WTC11 (cell line): ENCODE data around the gene GABPB1. TPM values are rescaled to one million over a fixed set of nuclear protein-coding genes. Genes with fewer than 3 reads are reported as not detected.

Experiments
- ATAC-seq: fragments of 200-7000 bp; cut with Tn5 transposase; 2 replicates; pipeline ENCODE4 v1.10.0; 2021; ENCODE audit warnings: mild to moderate bottlenecking, moderate library complexity
- CTCF ChIA-PET: fragments of 300-600 bp; sonication (Branson Sonifier 250); formaldehyde crosslinking; loops from one replicate; lab custom pipeline; 2021; ENCODE audit warnings: antibody characterized with exemption; lab: Charles Lee
- POLR2A ChIA-PET: fragments of 350-600 bp; sonication (Branson Sonifier 250); formaldehyde crosslinking; loops from one replicate; lab custom pipeline; 2021; ENCODE audit warnings: antibody characterized with exemption; lab: Charles Lee
- DNase-seq: peaks from one replicate; pipeline ENCODE4 v3.0.0; 2021; ENCODE audit warnings: low spot score
- H3K27ac Mint-ChIP-seq: 2 replicates; pipeline ENCODE4 v1.8.0; 2021; ENCODE audit warnings: mixed read lengths
- H3K27me3 Mint-ChIP-seq: 2 replicates; pipeline ENCODE4 v1.8.0; 2021; ENCODE audit warnings: low read depth, mild to moderate bottlenecking, moderate library complexity, mixed read lengths
- H3K36me3 Mint-ChIP-seq: 2 replicates; pipeline ENCODE4 v1.8.0; 2021; ENCODE audit warnings: mixed read lengths
- H3K4me1 Mint-ChIP-seq: 2 replicates; pipeline ENCODE4 v1.8.0; 2022; ENCODE audit warnings: mixed read lengths
- H3K4me3 Mint-ChIP-seq: 2 replicates; pipeline ENCODE4 v1.8.0; 2021; ENCODE audit warnings: mild to moderate bottlenecking, moderate library complexity, mixed read lengths
- H3K9me3 Mint-ChIP-seq: 2 replicates; pipeline ENCODE4 v1.8.0; 2021; ENCODE audit warnings: mixed read lengths
- ATF1 ChIP-seq: sonication (generic); formaldehyde crosslinking; IDR thresholded peaks from 2 replicates; pipeline ENCODE4 v1.8.1; 2023; ENCODE audit warnings: mild to moderate bottlenecking, moderate library complexity, missing genetic modification reagents
- E2F4 ChIP-seq: sonication (generic); formaldehyde crosslinking; IDR thresholded peaks from 2 replicates; pipeline ENCODE4 v1.8.1; 2022; ENCODE audit warnings: low read depth, mild to moderate bottlenecking, moderate library complexity, missing genetic modification reagents, borderline replicate concordance
- ETV6 ChIP-seq: sonication (generic); formaldehyde crosslinking; IDR thresholded peaks from 2 replicates; pipeline ENCODE4 v1.8.1; 2022; ENCODE audit warnings: mild to moderate bottlenecking, missing genetic modification reagents
- FOXP1 ChIP-seq: sonication (generic); formaldehyde crosslinking; IDR thresholded peaks from 2 replicates; pipeline ENCODE4 v1.8.0; 2022; ENCODE audit warnings: missing genetic modification reagents, mild to moderate bottlenecking, moderate library complexity, borderline replicate concordance
- FOXP4 ChIP-seq: sonication (generic); formaldehyde crosslinking; IDR thresholded peaks from 2 replicates; pipeline ENCODE4 v1.8.0; 2022; ENCODE audit warnings: mild to moderate bottlenecking, missing genetic modification reagents
- GRHL2 ChIP-seq: fragments of 250-450 bp; sonication (Bioruptor Pico); IDR thresholded peaks from 2 replicates; pipeline ENCODE4 v1.8.0; 2022; ENCODE audit warnings: mild to moderate bottlenecking, moderate library complexity; ENCODE audit not compliant: insufficient replicate concordance, severe bottlenecking
- IRF1 ChIP-seq: sonication (generic); formaldehyde crosslinking; IDR thresholded peaks from 2 replicates; pipeline ENCODE4 v1.8.0; 2023; ENCODE audit warnings: missing genetic modification reagents
- JUN ChIP-seq: sonication (generic); formaldehyde crosslinking; IDR thresholded peaks from 2 replicates; pipeline ENCODE4 v1.8.0; 2023; ENCODE audit warnings: mild to moderate bottlenecking, missing genetic modification reagents
- KAT7 ChIP-seq: sonication (generic); formaldehyde crosslinking; IDR thresholded peaks from 2 replicates; pipeline ENCODE4 v1.8.1; 2023; ENCODE audit warnings: missing genetic modification reagents, mild to moderate bottlenecking, borderline replicate concordance
- MAX ChIP-seq: sonication (generic); formaldehyde crosslinking; IDR thresholded peaks from 2 replicates; pipeline ENCODE4 v1.8.0; 2022; ENCODE audit warnings: mild to moderate bottlenecking, missing genetic modification reagents
- NFATC4 ChIP-seq: fragments of 250-450 bp; sonication (Bioruptor Pico); IDR thresholded peaks from 2 replicates; pipeline ENCODE4 v1.9.0; 2021; ENCODE audit warnings: mild to moderate bottlenecking
- OVOL2 ChIP-seq: fragments of 250-450 bp; sonication (Bioruptor Pico); IDR thresholded peaks from 2 replicates; pipeline ENCODE4 v1.9.0; 2021; ENCODE audit warnings: mild to moderate bottlenecking, borderline replicate concordance
- SOX15 ChIP-seq: fragments of 250-450 bp; sonication (Bioruptor Pico); IDR thresholded peaks from 2 replicates; pipeline ENCODE4 v1.9.0; 2021; ENCODE audit warnings: mild to moderate bottlenecking
- USF1 ChIP-seq: sonication (generic); formaldehyde crosslinking; IDR thresholded peaks from 2 replicates; pipeline ENCODE4 v1.8.0; 2022; ENCODE audit warnings: mild to moderate bottlenecking, missing genetic modification reagents
- ZMAT4 ChIP-seq: fragments of 250-450 bp; sonication (Bioruptor Pico); IDR thresholded peaks from 2 replicates; pipeline ENCODE4 v1.9.0; 2021; ENCODE audit warnings: mild to moderate bottlenecking
- ZNF232 ChIP-seq: sonication (generic); formaldehyde crosslinking; IDR thresholded peaks from 2 replicates; pipeline ENCODE4 v1.8.0; 2022; ENCODE audit warnings: mild to moderate bottlenecking, missing genetic modification reagents
- ZNF263 ChIP-seq: sonication (generic); formaldehyde crosslinking; IDR thresholded peaks from 2 replicates; pipeline ENCODE4 v1.8.1; 2022; ENCODE audit warnings: low read depth, mild to moderate bottlenecking, moderate library complexity, missing genetic modification reagents
- ZNF396 ChIP-seq: fragments of 250-450 bp; sonication (Bioruptor Pico); IDR thresholded peaks from 2 replicates; pipeline ENCODE4 v1.8.0; 2021; ENCODE audit warnings: mild to moderate bottlenecking, moderate library complexity, borderline replicate concordance
- total RNA-seq: library from RNA; stranded (reverse); gene quantifications from 3 replicates; pipeline ENCODE4 v1.2.3, GENCODE V29; 2021

GABPB1 gene
- total RNA-seq, 1 experiment from 2014 or later, result 28.9 TPM

- TF ChIP-seq USF1 (no peak), ZNF232 (CRISPR knock-in tag) (no peak), ETV6 (CRISPR knock-in tag) (no peak), GRHL2 (no peak), MAX (CRISPR knock-in tag) (no peak), E2F4 (CRISPR knock-in tag) (no peak), IRF1 (no peak), FOXP1 (CRISPR knock-in tag) (no peak)
Observed at GRCh38 chr15:50234764-50235163, 120.2 kb downstream of the GABPB1 start (continued).

GRCh38 chr15:50233192-50233736 lies 121.7 kb downstream of the GABPB1 start:
- CTCF ChIA-PET, result no interaction called here
- no peak for TF ChIP-seq ZNF396 (CRISPR knock-in tag)
- TF ChIP-seq ZNF263 (CRISPR knock-in tag), result no peak
- TF ChIP-seq, all 79 proteins: peak for 0
- POLR2A ChIA-PET, result interaction anchor here (0.6 kb wide), 1 partner anchor 107 kb away, joined by 4 read pairs; no protein-coding TSS in a partner anchor
- Mint-ChIP-seq H3K9me3 (no peaks in the 10 kb centered on the region), H3K36me3 (peaks cover 3% of the 10 kb centered on the region; the same call in 1 of the 2 replicates), H3K4me1 (no peaks in the 10 kb centered on the region), H3K4me3 (no peak overlapping the region), H3K27ac (no peak overlapping the region), H3K27me3 (no peaks in the 10 kb centered on the region)
- ATAC-seq, result no peak
- DNase-seq, result no peak

GRCh38 chr15:50232791-50233190 lies 122.2 kb downstream of the GABPB1 start:
- Mint-ChIP-seq H3K27ac (no peak overlapping the region), H3K36me3 (peaks cover 3% of the 10 kb centered on the region; the same call in 1 of the 2 replicates)
- POLR2A ChIA-PET, result interaction anchor here (0.6 kb wide), 1 partner anchor 107 kb away, joined by 4 read pairs; no protein-coding TSS in a partner anchor
- DNase-seq (no peak), ATAC-seq (no peak)
- TF ChIP-seq JUN (CRISPR knock-in tag), result no peak
- TF ChIP-seq ATF1 (CRISPR knock-in tag), result no peak
- no peak for TF ChIP-seq NFATC4 (CRISPR knock-in tag)
- no peak for TF ChIP-seq KAT7 (CRISPR knock-in tag)
- TF ChIP-seq FOXP4, result no peak
- no peak for TF ChIP-seq ZMAT4 (CRISPR knock-in tag)
- TF ChIP-seq OVOL2 (CRISPR knock-in tag), result no peak
- TF ChIP-seq SOX15 (CRISPR knock-in tag), result no peak
- TF ChIP-seq, all 79 proteins: peak for 0
- Mint-ChIP-seq H3K9me3 (no peaks in the 10 kb centered on the region), H3K4me3 (no peak overlapping the region), H3K27me3 (no peaks in the 10 kb centered on the region), H3K4me1 (no peaks in the 10 kb centered on the region)
- CTCF ChIA-PET, result no interaction called here
